RPMI8226 (cell line): ENCODE results near the gene PHLDB1.
A peak's percentile ranks its signal among the peaks of the same experiment; 100 is the strongest.
"Not testable (repeated sequence)": the region's sequence is repeated elsewhere in the genome, so short reads cannot be mapped to it uniquely, and the experiment has no call there.

Experiments used
- DNase-seq: peaks from one replicate; pipeline ENCODE4 v3.0.0-alpha.2; 2015

Gene PHLDB1

GRCh38 chr11:118606157-118606843, 1.1 kb upstream of the PHLDB1 start:
- no peak for DNase-seq

GRCh38 chr11:118606844-118607228, 579 bp upstream of the PHLDB1 start:
- DNase-seq: no peak

- peak; percentile 40 for DNase-seq
Measured at GRCh38 chr11:118608360-118609227, 1.2 kb downstream of the PHLDB1 start.

GRCh38 chr11:118609380-118610224, 2.2 kb downstream of the PHLDB1 start:
- no peak for DNase-seq

GRCh38 chr11:118610225-118610772, 2.9 kb downstream of the PHLDB1 start:
- DNase-seq: no peak

DNA sequence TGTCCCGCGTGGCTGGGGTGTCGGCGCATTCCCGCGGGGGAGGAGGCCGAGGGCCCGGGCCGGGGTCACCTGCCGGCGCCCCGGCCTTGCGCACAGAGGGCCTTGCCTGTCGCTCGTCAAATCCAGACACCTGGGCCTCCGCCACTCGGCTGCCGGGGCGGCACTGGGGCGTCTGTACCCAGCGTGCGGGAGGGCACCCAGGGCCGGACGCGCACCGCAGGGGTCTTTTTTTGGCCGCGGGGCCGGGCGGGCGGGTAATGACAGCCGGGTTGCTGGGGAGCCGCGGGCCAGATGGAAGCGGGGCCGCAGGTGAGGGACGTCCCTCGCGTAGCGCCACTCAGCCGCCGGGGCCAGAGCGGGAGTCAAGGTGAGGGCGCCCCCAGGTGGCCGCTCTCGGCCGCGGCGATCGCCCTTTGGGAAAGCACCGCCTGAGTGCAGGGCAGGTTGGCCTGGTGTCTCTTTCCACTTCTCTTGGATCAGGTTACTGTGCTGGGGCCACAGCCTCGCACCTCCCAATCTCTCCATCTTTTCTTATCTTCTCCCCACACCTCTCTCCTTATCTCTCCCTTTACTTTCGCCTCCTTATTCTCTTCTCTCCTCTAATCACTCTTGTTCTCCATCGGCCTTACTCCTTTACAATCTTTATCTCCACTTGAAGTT, 3.5 kb downstream of the PHLDB1 start:
- DNase-seq: peak; percentile 90

GRCh38 chr11:118611433-118611795, 4.0 kb downstream of the PHLDB1 start:
- DNase-seq: not testable (repeated sequence)

GRCh38 chr11:118612378-118612777, 5.0 kb downstream of the PHLDB1 start:
- DNase-seq: no peak

DNA sequence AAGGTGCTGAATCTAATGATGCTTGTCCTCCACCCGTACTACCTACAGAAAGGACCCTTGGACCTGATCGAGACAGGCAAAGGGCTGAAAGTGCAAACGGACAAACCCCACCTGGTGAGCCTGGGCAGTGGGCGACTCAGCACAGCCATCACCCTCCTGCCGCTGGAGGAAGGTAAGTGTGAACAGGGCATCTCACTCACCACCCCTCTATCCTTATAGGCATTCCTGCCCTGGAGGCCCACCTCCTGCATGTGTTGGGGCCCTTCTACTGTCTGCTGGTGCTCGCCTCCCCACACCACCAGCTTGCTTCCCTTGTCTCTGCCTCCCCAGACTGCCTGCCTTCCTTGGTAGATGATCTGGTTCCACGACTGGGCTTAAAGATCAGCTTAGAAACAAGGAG, 7.1 kb downstream of the PHLDB1 start:
- DNase-seq: no peak

DNA sequence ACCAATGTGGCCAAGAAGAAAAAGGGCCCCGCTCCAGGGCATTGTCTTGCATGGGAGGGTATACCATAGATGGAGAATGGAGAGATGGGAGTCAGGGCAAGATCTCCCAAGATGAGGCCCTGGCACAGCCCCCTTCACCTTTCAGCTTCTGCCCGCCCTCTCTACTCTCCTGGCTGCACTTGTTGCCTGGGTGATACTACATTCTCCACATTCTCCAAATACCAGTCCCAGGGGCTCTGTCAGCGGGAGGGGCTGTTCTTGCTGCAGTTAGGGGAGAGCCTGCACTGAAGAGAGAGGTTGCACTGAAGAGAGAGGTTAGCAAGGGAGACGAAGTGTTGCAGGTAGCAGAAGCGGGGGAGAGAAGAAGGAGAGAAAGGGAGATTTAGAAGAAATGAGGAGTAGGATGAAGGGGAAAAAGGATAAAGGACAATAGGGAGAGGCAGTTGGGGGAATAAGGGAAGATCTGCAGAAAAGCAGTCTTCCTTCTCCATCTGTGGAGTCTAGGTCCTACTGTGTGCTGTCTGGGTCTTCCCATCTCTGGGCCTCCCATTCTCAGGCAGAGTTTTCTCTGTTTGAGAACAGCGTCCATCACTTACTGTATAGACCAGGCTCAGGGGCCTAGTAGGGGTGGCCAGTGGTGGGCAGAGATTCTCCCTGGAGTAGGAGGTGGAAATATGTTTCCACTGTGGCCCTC, 8.0 kb downstream of the PHLDB1 start:
- no peak for DNase-seq

DNA sequence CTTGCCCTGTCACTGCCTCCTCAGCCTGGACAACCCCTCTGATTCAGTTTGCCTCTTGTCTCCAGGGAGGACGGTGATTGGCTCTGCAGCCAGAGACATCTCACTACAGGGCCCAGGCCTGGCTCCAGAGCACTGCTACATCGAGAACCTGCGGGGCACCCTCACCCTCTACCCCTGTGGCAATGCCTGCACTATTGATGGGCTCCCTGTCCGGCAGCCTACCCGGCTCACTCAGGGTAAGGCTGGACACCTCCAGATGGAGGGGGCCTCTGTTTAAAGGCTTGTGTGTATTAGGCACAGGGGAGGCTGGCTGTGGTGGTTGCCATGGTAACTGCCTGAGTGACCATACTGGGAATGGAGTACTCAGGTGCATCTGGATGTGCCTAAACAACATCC, 8.6 kb downstream of the PHLDB1 start:
- no peak for DNase-seq

- DNase-seq: no peak
Measured at GRCh38 chr11:118618115-118618990, 10.9 kb downstream of the PHLDB1 start.

- no peak for DNase-seq
Measured at GRCh38 chr11:118618991-118619375, 11.6 kb downstream of the PHLDB1 start.

- DNase-seq: no peak
Measured at GRCh38 chr11:118619444-118620197, 12.2 kb downstream of the PHLDB1 start.

- DNase-seq: no peak
Measured at GRCh38 chr11:118620529-118621070, 13.2 kb downstream of the PHLDB1 start.

GRCh38 chr11:118621071-118621783, 13.8 kb downstream of the PHLDB1 start:
- peak; percentile 68 for DNase-seq

GRCh38 chr11:118621784-118622375, 14.5 kb downstream of the PHLDB1 start:
- DNase-seq: no peak

- peak; percentile 40 for DNase-seq
Measured at GRCh38 chr11:118622376-118623268, 15.2 kb downstream of the PHLDB1 start.
